ENCODE results near the gene FBXL4.

The FBXL4 gene

DNA sequence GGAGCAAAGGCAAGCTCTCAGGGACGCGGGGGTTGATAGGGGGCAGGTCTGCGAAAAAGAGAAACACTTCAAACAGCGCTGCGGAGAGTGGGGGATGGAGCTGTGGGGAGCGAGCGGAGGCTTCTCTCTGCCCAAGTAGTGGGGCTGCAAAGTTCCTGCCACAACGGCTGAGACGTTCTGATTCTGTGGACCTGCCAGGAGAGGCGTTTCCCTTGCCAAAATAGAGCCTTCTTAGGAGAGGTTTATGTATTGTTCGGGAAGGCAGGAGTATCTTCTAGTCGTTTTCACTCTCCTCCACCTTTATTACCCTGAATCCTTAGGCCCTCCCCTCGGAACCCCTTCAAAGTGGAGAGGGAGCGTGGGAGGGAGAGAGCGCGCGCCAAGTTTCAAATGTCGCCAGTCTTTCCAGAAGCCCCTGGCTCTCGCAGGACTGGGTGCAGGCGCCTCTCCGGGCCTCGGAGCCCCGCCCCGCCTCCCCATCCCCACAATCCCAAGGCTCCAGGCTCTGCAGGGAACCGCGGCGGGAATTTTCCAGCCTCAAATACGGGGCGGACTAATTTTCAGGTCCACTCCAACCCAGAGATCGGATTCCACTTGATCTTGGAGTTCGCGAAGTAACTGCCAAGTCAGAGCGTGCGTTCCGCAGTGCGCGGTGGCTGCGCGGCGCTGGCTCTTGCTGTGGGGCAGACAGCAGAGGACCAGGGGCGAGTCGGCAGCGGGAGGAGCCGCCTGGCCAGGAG lies 123.4 kb downstream of the FBXL4 start:
- no peak for DNase-seq

DNA sequence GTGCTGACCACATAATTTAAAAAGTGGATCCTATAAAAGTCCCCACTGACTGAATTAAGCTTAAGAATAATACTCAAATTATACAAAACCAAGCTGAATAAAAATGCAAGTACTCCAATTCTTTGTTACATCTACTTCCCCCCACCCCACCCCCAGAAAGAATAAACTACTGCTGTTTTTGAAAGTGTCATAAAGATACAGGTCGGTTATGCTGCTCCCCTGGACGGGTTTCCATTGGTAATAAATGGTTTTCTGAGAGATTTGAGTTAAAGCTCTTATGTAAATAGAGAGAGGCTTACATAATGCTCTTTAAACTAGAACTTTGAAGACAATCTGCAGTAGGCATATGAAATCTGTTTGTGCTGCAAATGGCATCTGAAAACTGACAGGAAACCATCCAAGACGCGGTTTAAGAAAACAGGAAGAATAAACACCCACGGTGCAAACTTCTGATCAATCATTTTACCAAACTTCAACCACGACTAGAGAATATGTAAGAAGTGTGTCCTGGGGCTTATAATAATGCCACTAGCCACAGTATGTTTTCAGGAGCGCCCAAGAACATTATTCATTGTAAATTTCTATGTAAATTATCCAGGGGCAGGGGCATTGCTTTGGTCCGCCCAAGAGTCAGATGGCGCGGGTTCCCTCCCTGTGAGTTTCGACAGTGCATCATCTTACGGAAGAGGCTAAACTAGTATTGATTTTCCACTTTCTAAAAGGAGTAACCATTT lies 124.2 kb downstream of the FBXL4 start:
- DNase-seq: no peak

GRCh38 chr6:98821756-98822405 lies 125.9 kb downstream of the FBXL4 start:
- peak; percentile 33 for DNase-seq
